SK-N-SH treated with all-trans-retinoic acid at 6 μM for 48 hours (cell line): ENCODE measurements around the gene MAN1A1.

Source experiments
- BACH2 ChIP-seq: fragments of 250-450 bp; sonication (Bioruptor Pico); IDR thresholded peaks from 2 replicates; pipeline ENCODE4 v1.9.0; 2021; ENCODE audit warnings: mild to moderate bottlenecking, borderline replicate concordance
- OSR1 ChIP-seq: fragments of 250-450 bp; sonication (Bioruptor Pico); IDR thresholded peaks from 2 replicates; pipeline ENCODE4 v1.8.0; 2022; ENCODE audit warnings: moderate library complexity, mild to moderate bottlenecking, inconsistent platforms
- PPARA ChIP-seq: fragments of 250-450 bp; sonication (Bioruptor Pico); IDR thresholded peaks from 2 replicates; pipeline ENCODE4 v1.5.0; 2020; ENCODE audit warnings: mild to moderate bottlenecking, borderline replicate concordance
- TCF4 ChIP-seq: fragments of 250-450 bp; sonication (Bioruptor Pico); IDR thresholded peaks from 2 replicates; pipeline ENCODE4 v1.8.0; 2021; ENCODE audit warnings: mild to moderate bottlenecking, moderate library complexity, borderline replicate concordance
- ZC3H10 ChIP-seq: fragments of 250-450 bp; sonication (Bioruptor Pico); IDR thresholded peaks from 2 replicates; pipeline ENCODE4 v1.5.1; 2021; ENCODE audit warnings: mild to moderate bottlenecking, moderate library complexity
- TF ChIP-seq, protein P1 (sequence below): fragments of 250-450 bp; sonication (Bioruptor Pico); IDR thresholded peaks from 2 replicates; pipeline ENCODE4 v1.8.0; 2020; ENCODE audit warnings: mild to moderate bottlenecking, moderate library complexity, borderline replicate concordance

DNA sequence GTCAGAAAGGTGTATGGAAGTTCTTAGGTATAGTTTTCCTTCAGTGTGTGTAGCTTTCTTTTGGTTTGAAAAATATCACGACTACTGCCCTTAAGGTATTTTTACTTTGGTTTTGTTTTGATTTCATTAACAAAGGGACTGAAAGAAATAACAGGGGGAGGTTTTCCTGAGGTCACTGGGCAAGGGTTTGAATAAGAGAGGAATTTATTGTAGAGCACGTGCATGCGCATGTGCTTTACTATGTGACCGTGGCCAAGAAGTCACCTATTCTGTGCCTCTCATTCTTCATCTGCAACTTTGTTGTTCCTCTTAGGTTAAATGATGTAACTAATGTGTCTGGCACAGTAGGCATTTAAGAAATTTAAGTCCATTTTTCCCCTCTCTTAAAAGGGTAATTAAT, 4.1 kb upstream of the MAN1A1 start:
- TF ChIP-seq, protein P1, sequence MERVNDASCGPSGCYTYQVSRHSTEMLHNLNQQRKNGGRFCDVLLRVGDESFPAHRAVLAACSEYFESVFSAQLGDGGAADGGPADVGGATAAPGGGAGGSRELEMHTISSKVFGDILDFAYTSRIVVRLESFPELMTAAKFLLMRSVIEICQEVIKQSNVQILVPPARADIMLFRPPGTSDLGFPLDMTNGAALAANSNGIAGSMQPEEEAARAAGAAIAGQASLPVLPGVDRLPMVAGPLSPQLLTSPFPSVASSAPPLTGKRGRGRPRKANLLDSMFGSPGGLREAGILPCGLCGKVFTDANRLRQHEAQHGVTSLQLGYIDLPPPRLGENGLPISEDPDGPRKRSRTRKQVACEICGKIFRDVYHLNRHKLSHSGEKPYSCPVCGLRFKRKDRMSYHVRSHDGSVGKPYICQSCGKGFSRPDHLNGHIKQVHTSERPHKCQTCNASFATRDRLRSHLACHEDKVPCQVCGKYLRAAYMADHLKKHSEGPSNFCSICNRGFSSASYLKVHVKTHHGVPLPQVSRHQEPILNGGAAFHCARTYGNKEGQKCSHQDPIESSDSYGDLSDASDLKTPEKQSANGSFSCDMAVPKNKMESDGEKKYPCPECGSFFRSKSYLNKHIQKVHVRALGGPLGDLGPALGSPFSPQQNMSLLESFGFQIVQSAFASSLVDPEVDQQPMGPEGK (CRISPR knock-in tag) = no peak
- TF ChIP-seq OSR1 (CRISPR knock-in tag) = no peak
- no peak for TF ChIP-seq ZC3H10 (CRISPR knock-in tag)
- no peak for TF ChIP-seq PPARA
- TF ChIP-seq TCF4 (CRISPR knock-in tag) = no peak
- TF ChIP-seq BACH2 (CRISPR knock-in tag) = no peak
